ENCODE data around the gene ZNF302.
A peak's percentile ranks its signal among the peaks of the same experiment; 100 is the strongest.
"Not testable (repeated sequence)": the region's sequence is repeated elsewhere in the genome, so short reads cannot be mapped to it uniquely, and the experiment has no call there.

The ZNF302 gene

DNA sequence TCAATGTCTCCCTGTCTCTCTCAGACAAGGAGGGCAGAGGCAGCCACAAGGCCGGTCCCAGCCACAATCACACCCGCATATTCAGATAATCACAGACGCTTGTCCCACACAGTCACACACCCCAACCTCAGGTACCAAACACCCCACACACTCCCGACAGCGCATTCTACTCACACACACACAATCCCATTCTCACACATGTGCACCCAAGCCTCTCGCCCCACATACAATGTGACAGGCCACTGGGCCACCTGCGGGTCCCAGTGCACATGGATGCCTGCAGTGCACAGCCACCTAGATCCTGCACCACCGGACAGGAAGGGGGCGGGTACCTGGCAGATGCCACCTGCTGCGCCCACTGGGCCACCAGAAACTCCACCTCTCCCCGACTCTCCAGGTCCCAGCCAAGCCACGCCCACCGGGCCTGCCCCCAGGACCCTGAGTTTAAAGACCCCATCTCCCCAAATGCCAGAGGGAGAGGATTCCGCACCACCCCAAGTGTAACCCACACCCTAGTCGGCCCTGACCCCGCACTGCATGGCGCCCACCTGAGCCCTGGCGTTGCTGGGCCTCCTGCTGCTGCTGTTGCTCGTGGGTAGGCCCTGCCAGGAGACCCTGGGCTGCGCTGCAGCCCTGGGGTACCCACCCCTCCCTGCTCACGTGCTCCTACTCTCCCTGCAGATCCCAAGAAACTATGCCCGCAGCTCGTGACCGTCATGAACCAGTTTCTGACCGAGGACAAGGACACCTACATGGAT is 11.1 kb upstream of the ZNF302 start:
- H3K27me3 Mint-ChIP-seq, result no peaks in the 10 kb centered on the region
- peak; percentile 25 for ATAC-seq
- H3K4me3 Mint-ChIP-seq, result no peak overlapping the region
- no peaks in the 10 kb centered on the region for H3K9me3 Mint-ChIP-seq
- H3K27ac Mint-ChIP-seq, result no peak overlapping the region
- H3K4me1 Mint-ChIP-seq, result peaks cover 20% of the 10 kb centered on the region
- no peaks in the 10 kb centered on the region for H3K36me3 Mint-ChIP-seq

DNA sequence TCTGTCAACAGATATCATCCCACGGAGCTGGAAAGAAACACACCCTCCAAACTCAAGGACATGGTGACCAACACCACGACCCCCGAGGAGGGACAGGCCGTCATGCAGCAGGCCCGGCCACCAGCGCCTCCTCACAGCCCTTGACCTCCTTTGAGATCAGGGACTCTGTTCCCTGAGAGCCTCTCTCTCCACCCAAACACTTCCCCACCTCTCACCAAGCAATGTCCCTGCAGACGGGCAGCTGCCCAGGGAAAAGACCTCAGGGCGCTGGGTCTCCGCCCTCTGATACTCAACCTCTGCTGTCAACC is 10.6 kb upstream of the ZNF302 start:
- Mint-ChIP-seq H3K9me3 (no peaks in the 10 kb centered on the region), H3K27ac (no peak overlapping the region), H3K4me1 (peaks cover 20% of the 10 kb centered on the region), H3K4me3 (no peak overlapping the region), H3K27me3 (no peaks in the 10 kb centered on the region), H3K36me3 (no peaks in the 10 kb centered on the region)
- ATAC-seq, result no peak

DNA sequence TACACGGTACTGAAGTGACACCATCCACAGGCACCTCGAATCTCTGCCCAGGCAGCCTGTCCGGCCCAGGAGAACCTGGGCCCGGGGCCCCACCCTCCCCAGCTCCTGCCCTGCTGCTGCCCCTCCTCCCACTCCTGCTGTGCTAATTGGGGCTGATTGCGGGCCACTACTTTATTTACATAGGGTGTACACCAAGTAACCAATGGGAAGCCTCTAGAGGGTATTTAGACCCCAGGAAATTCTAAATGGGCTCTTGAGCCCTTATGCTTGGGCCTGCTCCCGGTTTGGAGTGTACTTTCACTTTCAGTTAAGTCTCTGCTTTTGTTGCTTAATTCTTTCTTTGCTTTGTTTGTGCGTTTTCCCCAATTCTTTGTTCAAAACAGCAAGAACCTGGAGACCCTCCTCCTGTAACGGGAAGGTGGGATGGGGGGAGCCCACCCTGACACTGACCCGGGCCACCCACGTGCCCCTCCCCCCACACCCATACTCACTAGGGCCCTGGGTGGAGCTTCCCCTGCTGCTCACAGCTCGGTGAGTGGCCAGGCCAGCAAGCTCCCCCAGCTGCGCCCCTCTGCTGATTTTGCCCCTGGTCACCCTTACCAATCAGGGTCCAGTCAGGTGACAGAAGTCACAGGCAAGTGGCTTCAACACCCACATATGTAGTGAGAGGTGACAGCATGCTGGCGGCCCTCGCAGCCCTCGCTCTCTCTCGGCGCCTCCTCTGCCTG is 10.0 kb upstream of the ZNF302 start:
- no peak overlapping the region for H3K27ac Mint-ChIP-seq
- H3K36me3 Mint-ChIP-seq, result peaks cover 5% of the 10 kb centered on the region
- peak overlapping the region; percentile 15 for H3K4me3 Mint-ChIP-seq
- no peaks in the 10 kb centered on the region for H3K27me3 Mint-ChIP-seq
- ATAC-seq, result no peak
- H3K4me1 Mint-ChIP-seq, result peaks cover 20% of the 10 kb centered on the region
- no peaks in the 10 kb centered on the region for H3K9me3 Mint-ChIP-seq

GRCh38 chr19:34668077-34668689 is 9.3 kb upstream of the ZNF302 start:
- Mint-ChIP-seq H3K36me3 (peaks cover 12% of the 10 kb centered on the region), H3K4me1 (peaks cover 13% of the 10 kb centered on the region)
- H3K9me3 Mint-ChIP-seq, H3K27ac Mint-ChIP-seq, H3K27me3 Mint-ChIP-seq, ATAC-seq, H3K4me3 Mint-ChIP-seq: not testable (repeated sequence)

DNA sequence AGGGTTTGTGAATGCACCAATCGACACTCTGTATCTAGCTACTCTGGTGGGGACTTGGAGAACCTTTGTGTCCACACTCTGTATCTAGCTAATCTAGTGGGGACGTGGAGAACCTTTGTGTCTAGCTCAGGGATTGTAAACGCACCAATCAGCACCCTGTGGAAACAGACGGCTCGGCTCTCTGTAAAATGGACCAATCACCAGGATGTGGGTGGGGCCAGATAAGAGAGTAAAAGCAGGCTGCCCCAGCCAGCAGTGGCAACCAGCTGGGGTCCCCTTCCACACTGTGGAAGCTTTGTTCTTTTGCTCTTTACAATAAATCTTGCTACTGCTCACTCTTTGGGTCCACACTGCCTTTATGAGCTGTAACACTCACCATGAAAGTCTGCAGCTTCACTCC is 8.8 kb upstream of the ZNF302 start:
- not testable (repeated sequence) for H3K27me3 Mint-ChIP-seq, H3K27ac Mint-ChIP-seq, H3K4me3 Mint-ChIP-seq, H3K9me3 Mint-ChIP-seq, ATAC-seq, H3K4me1 Mint-ChIP-seq
- peaks cover 14% of the 10 kb centered on the region for H3K36me3 Mint-ChIP-seq

- peaks cover 6% of the 10 kb centered on the region for H3K4me1 Mint-ChIP-seq
- no peaks in the 10 kb centered on the region for H3K9me3 Mint-ChIP-seq
- ATAC-seq, result no peak
- H3K36me3 Mint-ChIP-seq, result peaks cover 16% of the 10 kb centered on the region
- no peak overlapping the region for H3K27ac Mint-ChIP-seq
- peaks cover 4% of the 10 kb centered on the region for H3K27me3 Mint-ChIP-seq
- no peak overlapping the region for H3K4me3 Mint-ChIP-seq
These were observed 8.2 kb upstream of the ZNF302 start for GRCh38 chr19:34669305-34669704.

DNA sequence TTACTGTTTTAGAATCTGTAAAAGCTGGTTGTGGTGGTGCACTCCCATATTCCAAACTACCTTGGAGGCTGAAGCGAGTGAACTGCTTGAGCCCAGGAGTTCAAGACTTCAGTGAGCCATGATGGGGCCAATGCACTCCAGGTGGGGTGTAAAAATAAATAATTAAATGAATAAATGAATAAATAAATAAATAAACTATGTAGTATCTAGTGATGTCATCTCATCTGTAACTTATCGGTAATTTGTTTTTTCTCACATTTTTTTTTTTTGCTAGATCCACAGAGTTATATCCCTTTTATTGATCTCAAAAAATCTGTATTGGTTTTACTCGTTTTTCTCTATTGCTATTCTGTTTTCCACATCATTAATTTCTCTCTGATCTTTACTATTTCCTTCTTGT is 5.5 kb upstream of the ZNF302 start:
- Mint-ChIP-seq H3K27me3 (peaks cover 9% of the 10 kb centered on the region), H3K36me3 (peaks cover 21% of the 10 kb centered on the region), H3K27ac (no peak overlapping the region), H3K9me3 (no peaks in the 10 kb centered on the region), H3K4me3 (no peak overlapping the region), H3K4me1 (peaks cover 6% of the 10 kb centered on the region)
- ATAC-seq, result no peak

DNA sequence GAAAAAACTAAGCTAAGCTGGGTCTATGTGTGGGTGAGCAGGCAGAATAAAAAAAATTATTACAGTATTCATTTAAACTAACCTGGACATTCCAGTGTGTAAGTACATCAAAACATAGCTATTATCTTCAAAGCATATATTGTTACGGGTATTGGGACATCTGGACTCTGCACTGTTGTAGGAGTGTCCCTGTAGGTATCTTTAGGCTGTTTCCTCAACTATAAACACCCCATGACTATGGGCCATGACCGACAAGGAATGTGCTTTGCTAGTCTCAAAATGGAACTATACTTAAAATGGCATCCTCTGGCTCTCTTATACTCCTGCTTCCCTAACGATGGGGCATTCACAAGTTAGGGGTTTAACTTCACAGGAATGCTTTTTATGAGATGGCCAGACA is 3.9 kb upstream of the ZNF302 start:
- Mint-ChIP-seq H3K27ac (no peak overlapping the region), H3K36me3 (peaks cover 21% of the 10 kb centered on the region), H3K9me3 (no peaks in the 10 kb centered on the region), H3K4me1 (no peaks in the 10 kb centered on the region), H3K27me3 (peaks cover 9% of the 10 kb centered on the region), H3K4me3 (no peak overlapping the region)
- ATAC-seq, result no peak

GRCh38 chr19:34675250-34675649 is 2.2 kb upstream of the ZNF302 start:
- ATAC-seq, result no peak
- H3K9me3 Mint-ChIP-seq, result peaks cover 6% of the 10 kb centered on the region
- H3K36me3 Mint-ChIP-seq, result peaks cover 36% of the 10 kb centered on the region
- peaks cover 10% of the 10 kb centered on the region for H3K4me1 Mint-ChIP-seq
- peaks cover 9% of the 10 kb centered on the region for H3K27me3 Mint-ChIP-seq
- H3K4me3 Mint-ChIP-seq, result no peak overlapping the region
- H3K27ac Mint-ChIP-seq, result no peak overlapping the region

- H3K27me3 Mint-ChIP-seq, result peaks cover 9% of the 10 kb centered on the region
- H3K27ac Mint-ChIP-seq, result no peak overlapping the region
- H3K9me3 Mint-ChIP-seq, result peaks cover 9% of the 10 kb centered on the region
- H3K4me3 Mint-ChIP-seq, result no peak overlapping the region
- ATAC-seq, result no peak
- peaks cover 10% of the 10 kb centered on the region for H3K4me1 Mint-ChIP-seq
- peaks cover 43% of the 10 kb centered on the region for H3K36me3 Mint-ChIP-seq
These were observed 1.6 kb upstream of the ZNF302 start for GRCh38 chr19:34675919-34676318.

DNA sequence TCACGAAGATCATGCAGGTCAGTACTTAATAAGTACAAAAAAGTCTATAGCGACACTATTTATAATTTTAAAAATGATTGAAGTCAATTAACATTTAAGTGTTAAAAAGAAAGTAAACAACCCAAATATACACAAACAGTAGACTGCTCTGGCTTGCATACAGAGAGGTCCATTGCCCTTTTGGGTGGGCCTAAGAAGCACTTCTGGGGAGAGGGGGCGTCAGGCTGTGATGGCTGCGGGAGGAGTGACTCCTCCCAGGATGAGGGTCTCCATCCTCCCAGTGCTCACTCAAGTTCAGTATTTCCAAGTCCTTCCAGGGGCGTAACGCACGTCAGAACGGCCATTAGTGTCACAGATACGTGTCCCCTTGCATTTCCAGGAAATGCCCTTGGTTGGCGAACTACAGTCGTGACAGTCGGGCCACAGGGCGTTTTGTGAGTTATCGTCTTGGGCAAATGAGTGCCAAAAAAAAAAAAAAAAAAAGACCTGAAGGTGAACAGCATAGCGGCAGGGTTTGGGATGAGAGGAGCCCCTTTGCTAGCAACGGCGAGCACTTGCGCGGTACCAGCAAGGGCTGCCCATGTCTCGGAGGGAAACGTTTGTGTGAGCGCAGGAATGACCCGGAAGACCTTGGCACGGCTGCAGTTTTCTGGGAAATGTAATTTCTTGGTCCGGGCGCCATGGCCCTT is 637 bp upstream of the ZNF302 start, which contains the start of gene SCGB2B2:
Gene SCGB2B2, minus strand, starts transcription at position 463 of the 689 bp plus-strand sequence. CDS start 82,596 bp downstream, outside the sequence.
- H3K27ac Mint-ChIP-seq, result peak within 1 kb of the TSS; percentile 98
- H3K4me3 Mint-ChIP-seq, result peak within 1 kb of the TSS; percentile 99
- peaks cover 10% of the 10 kb centered on the region for H3K4me1 Mint-ChIP-seq
- H3K36me3 Mint-ChIP-seq, result peaks cover 52% of the 10 kb centered on the region
- ATAC-seq, result peak; percentile 88
- peaks cover 9% of the 10 kb centered on the region for H3K9me3 Mint-ChIP-seq
- peaks cover 9% of the 10 kb centered on the region for H3K27me3 Mint-ChIP-seq

- peaks cover 11% of the 10 kb centered on the region for H3K9me3 Mint-ChIP-seq
- peaks cover 10% of the 10 kb centered on the region for H3K4me1 Mint-ChIP-seq
- H3K36me3 Mint-ChIP-seq, result peaks cover 53% of the 10 kb centered on the region
- H3K27me3 Mint-ChIP-seq, result peaks cover 9% of the 10 kb centered on the region
- H3K4me3 Mint-ChIP-seq, result peak overlapping the region; percentile 99
- ATAC-seq, result no peak
- H3K27ac Mint-ChIP-seq, result peak overlapping the region; percentile 98
These were observed 571 bp downstream of the ZNF302 start for GRCh38 chr19:34678085-34678412.

- Mint-ChIP-seq H3K4me1 (peaks cover 10% of the 10 kb centered on the region), H3K36me3 (peaks cover 54% of the 10 kb centered on the region), H3K9me3 (peaks cover 12% of the 10 kb centered on the region), H3K27me3 (peaks cover 9% of the 10 kb centered on the region), H3K27ac (peak overlapping the region; percentile 98), H3K4me3 (peak overlapping the region; percentile 99)
- ATAC-seq, result no peak
These were observed 943 bp downstream of the ZNF302 start for GRCh38 chr19:34678421-34678820.

DNA sequence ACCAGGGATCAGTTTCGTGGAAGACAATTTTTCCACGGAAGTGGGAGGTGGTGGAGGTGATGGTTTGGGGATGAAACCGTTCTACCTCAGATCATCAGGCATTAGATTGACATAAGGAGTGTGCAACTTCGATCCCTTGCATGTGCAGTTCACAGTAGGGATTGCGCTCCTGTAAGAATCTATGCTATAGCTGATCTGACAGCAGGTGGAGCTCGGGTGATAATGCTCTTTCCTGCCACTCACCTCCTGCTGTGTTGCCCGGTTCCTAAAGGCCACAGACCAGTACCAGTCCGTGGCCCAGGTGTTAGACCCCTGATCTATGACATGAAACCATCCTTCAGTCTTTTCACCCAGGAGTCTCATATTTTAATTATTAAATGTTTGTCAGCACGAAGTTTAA is 4.0 kb downstream of the ZNF302 start:
- peaks cover 27% of the 10 kb centered on the region for H3K9me3 Mint-ChIP-seq
- H3K36me3 Mint-ChIP-seq, result peaks cover 72% of the 10 kb centered on the region
- H3K4me1 Mint-ChIP-seq, result peaks cover 10% of the 10 kb centered on the region
- H3K4me3 Mint-ChIP-seq, result no peak overlapping the region
- H3K27ac Mint-ChIP-seq, result no peak overlapping the region
- H3K27me3 Mint-ChIP-seq, result no peaks in the 10 kb centered on the region
- no peak for ATAC-seq

GRCh38 chr19:34685266-34685665 is 7.8 kb downstream of the ZNF302 start:
- not testable (repeated sequence) for H3K4me3 Mint-ChIP-seq, H3K27ac Mint-ChIP-seq, ATAC-seq, H3K27me3 Mint-ChIP-seq, H3K4me1 Mint-ChIP-seq
- peaks cover 35% of the 10 kb centered on the region for H3K9me3 Mint-ChIP-seq
- H3K36me3 Mint-ChIP-seq, result peaks cover 57% of the 10 kb centered on the region
